Measurements from ENCODE around the gene NEK2. TPM values are rescaled to one million over a fixed set of nuclear protein-coding genes. Genes with fewer than 3 reads are reported as not detected.
A peak's percentile ranks its signal among the peaks of the same experiment; 100 is the strongest.

NEK2 gene
- total RNA-seq, 1 experiment from 2014 or later = 50.2 TPM

DNA sequence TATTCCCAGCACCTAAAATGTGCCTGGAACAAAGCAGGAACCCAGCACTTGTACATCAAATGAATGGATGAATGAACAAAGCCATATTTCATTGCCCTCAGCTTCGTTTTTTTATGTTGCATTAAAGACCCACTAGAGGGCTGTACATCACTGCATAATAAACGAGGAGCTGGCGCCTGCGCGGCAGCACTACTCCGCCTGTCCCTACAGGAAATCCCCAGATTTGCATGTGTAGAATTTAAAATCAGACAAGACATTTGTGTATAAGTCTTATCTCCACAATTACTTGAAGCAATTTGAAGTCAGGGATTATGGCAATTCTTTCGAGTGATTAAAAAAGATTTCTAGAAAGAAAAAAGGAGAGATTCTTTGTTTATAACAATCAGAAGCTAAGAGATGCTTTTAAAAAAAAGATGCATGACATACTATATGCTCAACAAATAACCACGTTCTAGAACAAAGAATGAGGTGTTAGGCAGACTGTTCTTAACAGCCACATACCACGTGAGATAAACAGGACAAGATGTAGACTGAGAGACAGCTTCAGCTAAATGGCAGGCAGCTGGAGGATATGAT, 5.4 kb upstream of the NEK2 start (continued):
- TF ChIP-seq, protein P1, sequence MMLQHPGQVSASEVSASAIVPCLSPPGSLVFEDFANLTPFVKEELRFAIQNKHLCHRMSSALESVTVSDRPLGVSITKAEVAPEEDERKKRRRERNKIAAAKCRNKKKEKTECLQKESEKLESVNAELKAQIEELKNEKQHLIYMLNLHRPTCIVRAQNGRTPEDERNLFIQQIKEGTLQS (IDR thresholded peaks at IDR 0.05) = no peak
- TF ChIP-seq CEBPB (IDR thresholded peaks at IDR 0.05; ENCODE audit: low read depth) (no peak), JUND (IDR thresholded peaks at IDR 0.05) (0 out of 2 replicates have a peak, but pooled peaks have one; percentile 7)

DNA sequence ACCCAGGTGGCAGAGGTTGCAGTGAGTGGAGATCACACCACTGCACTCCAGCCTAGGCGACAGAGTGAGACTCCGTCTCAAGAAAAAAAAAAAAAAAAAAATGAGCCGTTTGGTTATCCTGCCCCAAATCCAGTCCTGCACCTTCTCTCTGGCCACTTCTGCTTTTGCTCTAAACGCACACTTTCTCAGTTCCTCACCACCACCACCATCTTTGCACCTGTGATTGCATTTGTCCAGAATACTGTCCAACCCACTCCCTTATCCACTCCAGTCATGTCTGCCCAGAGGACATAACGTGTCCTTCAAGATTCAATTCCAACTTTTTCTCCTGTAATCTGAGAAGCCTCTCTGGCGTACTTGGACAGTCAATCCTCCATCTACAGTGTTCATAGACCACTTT, 2.2 kb upstream of the NEK2 start:
- TF ChIP-seq ZFX (IDR thresholded peaks at IDR 0.05) = no peak
- TF ChIP-seq CBX3 (IDR thresholded peaks at IDR 0.05; ENCODE audit: low read depth) = no peak
- Histone ChIP-seq H3K4me2 (ENCODE audit: low read length) (no peak overlapping the region), H3K9ac (ENCODE audit: low read length) (no peak overlapping the region), H3K27ac (ENCODE audit: low read depth, low read length) (no peak overlapping the region), H2AFZ (ENCODE audit: low read depth, low read length, poor library complexity, severe bottlenecking) (no peak overlapping the region), H3K9me2 (ENCODE audit: insufficient read depth) (no peaks in the 10 kb centered on the region), H3K4me3 (replicated peaks in 1 of 2; ENCODE audit: low read depth in 1 of 2, low read length in 2 of 2) (no peak overlapping the region), H3K4me1 (ENCODE audit: control insufficient read depth in 1 of 2, insufficient read depth in 2 of 2, low read length in 2 of 2) (peaks cover 4 to 24% of the 10 kb centered on the region in 2 experiments; a peak in 3 of 4 replicates), H3K9me3 (ENCODE audit: control insufficient read depth in 1 of 2, insufficient read depth in 1 of 2, low read depth in 1 of 2, low read length in 2 of 2) (no peaks in the 10 kb centered on the region), H3K79me2 (ENCODE audit: insufficient read depth, low read length) (peaks cover 24% of the 10 kb centered on the region), H4K20me1 (ENCODE audit: insufficient read depth) (no peaks in the 10 kb centered on the region), H3K27me3 (ENCODE audit: insufficient read depth, low read length) (no peaks in the 10 kb centered on the region), H3K36me3 (ENCODE audit: control insufficient read depth in 1 of 2, insufficient read depth in 2 of 2, low read length in 2 of 2) (peaks cover 8 to 11% of the 10 kb centered on the region in 2 experiments; a peak in 3 of 4 replicates)
- POLR2A ChIA-PET = no interaction called here
- intact Hi-C loops (cut with micrococcal nuclease) = no loop called here
- no TSS peak for BruUV-seq (replicated peaks)
- RAD21 ChIA-PET (ENCODE audit: low non-redundant PET in 1 of 2, low total read pairs in 2 of 2, uncharacterized antibody in 2 of 2, unreplicated experiment in 2 of 2) = no interaction called here
- DNase-seq (ENCODE audit: low read depth, low spot score) (no peak), ATAC-seq (no peak)
- CTCF ChIA-PET = interaction anchor here (3.8 kb wide), 1 partner anchor 357 kb away, joined by 72 read pairs; the partner anchor contains the start of genes DTL and INTS7

DNA sequence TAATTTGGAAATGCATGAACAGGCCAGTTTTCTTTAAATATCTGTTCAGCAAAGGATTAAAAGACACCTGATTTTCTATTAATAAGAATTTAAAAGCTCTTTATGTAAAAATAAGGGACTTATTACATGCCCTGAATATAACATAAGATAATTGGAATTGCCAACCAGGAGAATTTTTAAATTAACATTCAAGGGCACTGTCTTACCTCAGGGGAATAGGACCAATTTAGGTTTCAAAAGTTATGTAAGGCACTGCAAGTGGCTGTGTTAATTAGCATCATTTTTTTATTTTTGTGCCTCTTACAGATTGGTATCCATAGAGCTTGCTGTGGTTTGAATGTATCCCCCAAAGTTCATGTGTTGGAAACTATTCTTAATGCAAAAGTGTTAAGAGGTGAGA, 1.3 kb upstream of the NEK2 start:
- peaks cover 31% of the 10 kb centered on the region for H3K79me2 ChIP-seq (ENCODE audit: insufficient read depth, low read length)
- H3K27me3 ChIP-seq (ENCODE audit: insufficient read depth, low read length) = no peaks in the 10 kb centered on the region
- CTCF ChIA-PET = no interaction called here
- RAD21 ChIA-PET (ENCODE audit: low non-redundant PET in 1 of 2, low total read pairs in 2 of 2, uncharacterized antibody in 2 of 2, unreplicated experiment in 2 of 2) = interaction anchor here in 1 of 2 experiments (1.2 kb wide), 1 partner anchor 358 kb away, joined by 3 read pairs; no protein-coding TSS in a partner anchor
- intact Hi-C loops (cut with micrococcal nuclease) = no loop called here
- POLR2A ChIA-PET = no interaction called here
- no peak overlapping the region for H3K27ac ChIP-seq (ENCODE audit: low read depth, low read length)
- H3K9ac ChIP-seq (ENCODE audit: low read length) = no peak overlapping the region; the same call in 1 of the 2 replicates
- TF ChIP-seq RAD21 (IDR thresholded peaks at IDR 0.05; ENCODE audit: low read depth) (no peak), POLR2AphosphoS5 (IDR thresholded peaks at IDR 0.05; ENCODE audit: low read depth, low read length) (no peak), EGR1 (IDR thresholded peaks at IDR 0.05; ENCODE audit: low read depth) (no peak), EZH2phosphoT487 (IDR thresholded peaks at IDR 0.05; ENCODE audit: borderline replicate concordance) (no peak), JUND (IDR thresholded peaks at IDR 0.05) (no peak), ZNF274 (IDR thresholded peaks at IDR 0.05; ENCODE audit: low read depth, low read length) (no peak), CTCF (IDR thresholded peaks at IDR 0.05 in 2 of 3, conservative IDR thresholded peaks at IDR 0.05 in 1 of 3; ENCODE audit: borderline replicate concordance in 1 of 3, insufficient read depth in 1 of 3, low read depth in 2 of 3, low read length in 2 of 3) (no peak), FOSL1 (IDR thresholded peaks at IDR 0.05; ENCODE audit: low read depth) (no peak), SP1 (IDR thresholded peaks at IDR 0.05; ENCODE audit: low read depth) (no peak), SRF (IDR thresholded peaks at IDR 0.05; ENCODE audit: low read depth) (no peak), TCF7L2 (IDR thresholded peaks at IDR 0.05; ENCODE audit: borderline replicate concordance, extremely low read depth, insufficient read depth, insufficient read length) (no peak), SIN3A (IDR thresholded peaks at IDR 0.05; ENCODE audit: low read depth) (no peak), ELF1 (IDR thresholded peaks at IDR 0.05; ENCODE audit: borderline replicate concordance, low read depth) (no peak), CBX3 (IDR thresholded peaks at IDR 0.05; ENCODE audit: low read depth) (no peak)
- no peaks in the 10 kb centered on the region for H3K9me2 ChIP-seq (ENCODE audit: insufficient read depth)
- DNase-seq (ENCODE audit: low read depth, low spot score) (no peak), ATAC-seq (no peak)
- H3K4me2 ChIP-seq (ENCODE audit: low read length) = peak overlapping the region; percentile 89
- peaks cover 3% of the 10 kb centered on the region; the same call in 1 of the 2 replicates for H4K20me1 ChIP-seq (ENCODE audit: insufficient read depth)
- BruUV-seq (replicated peaks) = no TSS peak
- peaks cover 11 to 17% of the 10 kb centered on the region in 2 experiments; a peak in 3 of 4 replicates for H3K36me3 ChIP-seq (ENCODE audit: control insufficient read depth in 1 of 2, insufficient read depth in 2 of 2, low read length in 2 of 2)
- H3K9me3 ChIP-seq (ENCODE audit: control insufficient read depth in 1 of 2, insufficient read depth in 1 of 2, low read depth in 1 of 2, low read length in 2 of 2) = no peaks in the 10 kb centered on the region
- peaks cover 4 to 24% of the 10 kb centered on the region in 2 experiments; a peak in 3 of 4 replicates for H3K4me1 ChIP-seq (ENCODE audit: control insufficient read depth in 1 of 2, insufficient read depth in 2 of 2, low read length in 2 of 2)
- H2AFZ ChIP-seq (ENCODE audit: low read depth, low read length, poor library complexity, severe bottlenecking) = no peak overlapping the region
- H3K4me3 ChIP-seq (replicated peaks in 1 of 2; ENCODE audit: low read depth in 1 of 2, low read length in 2 of 2) = no peak overlapping the region; a peak in 1 of 4 replicates
